Astrocyte (in vitro differentiated cells and primary cell): ENCODE data around the gene ENSA. TPM values are rescaled to one million over a fixed set of nuclear protein-coding genes. Genes with fewer than 3 reads are reported as not detected.

Experiments
- DNase-seq: peaks from one replicate; pipeline ENCODE4 v3.0.0-alpha.2; 2010; ENCODE audit warnings: low read depth
- FAIRE-seq: peaks from 2 replicates; lab custom pipeline; 2011; peaks lifted over from hg19 to GRCh38; lab: Jason Lieb, UNC
- H2AFZ ChIP-seq: 2 replicates; pipeline ENCODE4 v1.6.0; 2012; ENCODE audit warnings: low read depth, low read length, inconsistent platforms
- H3K27ac ChIP-seq: 2 replicates; pipeline ENCODE4 v1.5.1; 2011; ENCODE audit warnings: low read depth, low read length, inconsistent platforms
- H3K27me3 ChIP-seq: 2 replicates; pipeline ENCODE4 v1.6.0; 2011; ENCODE audit warnings: low read length, inconsistent platforms; ENCODE audit not compliant: insufficient read depth
- H3K36me3 ChIP-seq: 2 replicates; pipeline ENCODE4 v1.5.1; 2011; ENCODE audit warnings: low read length, inconsistent platforms; ENCODE audit not compliant: insufficient read depth
- H3K4me1 ChIP-seq: 2 replicates; pipeline ENCODE4 v1.5.1; 2011; ENCODE audit warnings: low read length, inconsistent platforms; ENCODE audit not compliant: insufficient read depth
- H3K4me2 ChIP-seq: 2 replicates; pipeline ENCODE4 v1.6.0; 2012; ENCODE audit warnings: low read length, inconsistent platforms
- H3K4me3 ChIP-seq: 2 replicates; pipeline ENCODE4 v1.5.1; 2011; ENCODE audit warnings: low read depth, mild to moderate bottlenecking, low read length, inconsistent platforms; ENCODE audit not compliant: insufficient read depth
- H3K79me2 ChIP-seq: 2 replicates; pipeline ENCODE4 v1.6.0; 2012; ENCODE audit warnings: mild to moderate bottlenecking, low read length, inconsistent platforms; ENCODE audit not compliant: insufficient read depth
- H3K9ac ChIP-seq: 2 replicates; pipeline ENCODE4 v1.6.0; 2012; ENCODE audit warnings: mild to moderate bottlenecking, low read length, inconsistent platforms
- H3K9me3 ChIP-seq: 2 replicates; pipeline ENCODE4 v1.5.1; 2012; ENCODE audit warnings: low read depth, mild to moderate bottlenecking, low read length, inconsistent platforms; ENCODE audit not compliant: insufficient read depth
- H4K20me1 ChIP-seq: 2 replicates; pipeline ENCODE4 v1.6.0; 2012; ENCODE audit warnings: low read length, inconsistent platforms; ENCODE audit not compliant: insufficient read depth
- H3K27ac Mint-ChIP-seq: one replicate; pipeline ENCODE4 v1.8.0; 2021; ENCODE audit warnings: mild to moderate bottlenecking, mixed read lengths; ENCODE audit not compliant: unreplicated experiment
- H3K27me3 Mint-ChIP-seq: one replicate; pipeline ENCODE4 v1.8.0; 2021; ENCODE audit warnings: low read depth, mixed read lengths; ENCODE audit not compliant: unreplicated experiment
- H3K36me3 Mint-ChIP-seq: one replicate; pipeline ENCODE4 v1.8.0; 2021; ENCODE audit warnings: low read depth, mixed read lengths; ENCODE audit not compliant: unreplicated experiment
- H3K4me1 Mint-ChIP-seq: one replicate; pipeline ENCODE4 v1.8.0; 2021; ENCODE audit warnings: low read depth, mixed read lengths; ENCODE audit not compliant: unreplicated experiment
- H3K4me3 Mint-ChIP-seq: one replicate; pipeline ENCODE4 v1.8.0; 2021; ENCODE audit warnings: mild to moderate bottlenecking, moderate library complexity, mixed read lengths; ENCODE audit not compliant: unreplicated experiment
- H3K9me3 Mint-ChIP-seq: one replicate; pipeline ENCODE4 v1.8.0; 2021; ENCODE audit warnings: mild to moderate bottlenecking, mixed read lengths; ENCODE audit not compliant: unreplicated experiment
- EZH2 ChIP-seq: IDR thresholded peaks from 2 replicates; pipeline ENCODE4 v1.6.1; 2012; ENCODE audit warnings: mild to moderate bottlenecking, low read length, inconsistent platforms; ENCODE audit not compliant: insufficient read depth
- total RNA-seq: library from RNA; stranded (reverse); gene quantifications from 2 replicates; pipeline ENCODE4 v1.2.1, GENCODE V29; 2021
- TF ChIP-seq, protein P1 (sequence below): IDR thresholded peaks from 2 replicates; pipeline ENCODE4 v1.5.1; 2011; ENCODE audit warnings: low read depth, mild to moderate bottlenecking, inconsistent platforms, low read length, moderate library complexity; ENCODE audit not compliant: insufficient read depth

The ENSA gene
- total RNA-seq, 1 donor from 2014 or later: 99.6 TPM

DNA sequence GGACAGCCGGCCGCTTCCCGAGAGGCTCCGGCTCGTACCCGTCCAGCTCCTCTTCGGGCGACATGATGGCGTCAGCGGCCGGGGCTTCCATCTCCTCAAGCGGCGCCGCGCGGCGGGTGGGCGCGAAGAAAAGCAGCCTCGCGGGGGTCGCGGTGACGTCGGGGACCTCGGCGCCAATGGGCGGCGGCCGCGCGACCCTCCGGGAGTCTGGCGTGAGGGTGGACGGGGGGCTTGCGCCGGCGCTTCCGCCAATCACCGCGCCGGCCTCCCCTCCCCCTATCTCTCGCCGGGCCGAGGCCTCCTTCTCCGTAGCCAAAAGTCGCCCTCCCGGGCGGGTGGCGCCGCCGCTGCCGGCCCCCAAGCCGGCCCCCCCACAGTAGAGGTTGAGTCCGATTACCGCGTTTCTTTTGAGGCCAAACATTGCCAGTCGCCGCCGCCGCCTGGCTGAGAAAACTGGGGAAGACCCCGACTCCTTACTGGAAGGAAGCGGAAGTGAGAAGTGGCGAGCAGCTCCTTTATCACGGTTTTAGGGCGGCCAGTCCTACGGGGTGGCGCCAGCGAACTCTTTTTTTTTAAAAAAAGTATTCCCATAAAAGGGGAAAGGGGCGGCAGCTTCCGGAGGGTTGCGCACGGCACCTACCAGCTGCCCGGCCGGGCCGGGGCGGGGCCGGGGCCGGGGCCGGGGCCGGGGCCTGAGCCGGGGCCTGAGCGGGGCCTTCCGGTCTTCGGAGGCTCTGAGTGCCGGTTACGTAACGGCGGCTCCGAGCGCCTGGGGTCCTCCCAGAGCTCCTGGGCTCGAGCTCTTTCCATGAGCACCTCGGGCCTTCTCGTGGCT lies 50.1 kb downstream of the ENSA start, which contains the start of gene MCL1:
MCL1 (minus strand) TSS at position 501 of the 835 bp plus-strand sequence; CDS start at position 421, 80 bp downstream.
- FAIRE-seq (no peak), DNase-seq (peak; percentile 92)
- Histone ChIP-seq H3K9me3 (no peaks in the 10 kb centered on the region), H2AFZ (peak within 1 kb of the TSS; percentile 48), H3K4me3 (peak within 1 kb of the TSS; percentile 98), H3K4me1 (peaks cover 24% of the 10 kb centered on the region), H3K27ac (peak within 1 kb of the TSS; percentile 98), H3K27me3 (no peaks in the 10 kb centered on the region), H3K9ac (peak within 1 kb of the TSS; percentile 98), H3K4me2 (peak within 1 kb of the TSS; percentile 96), H4K20me1 (peaks cover 47% of the 10 kb centered on the region), H3K79me2 (peaks cover 62% of the 10 kb centered on the region), H3K36me3 (peaks cover 40% of the 10 kb centered on the region)
- no peak for TF ChIP-seq EZH2
- TF ChIP-seq, protein P1, sequence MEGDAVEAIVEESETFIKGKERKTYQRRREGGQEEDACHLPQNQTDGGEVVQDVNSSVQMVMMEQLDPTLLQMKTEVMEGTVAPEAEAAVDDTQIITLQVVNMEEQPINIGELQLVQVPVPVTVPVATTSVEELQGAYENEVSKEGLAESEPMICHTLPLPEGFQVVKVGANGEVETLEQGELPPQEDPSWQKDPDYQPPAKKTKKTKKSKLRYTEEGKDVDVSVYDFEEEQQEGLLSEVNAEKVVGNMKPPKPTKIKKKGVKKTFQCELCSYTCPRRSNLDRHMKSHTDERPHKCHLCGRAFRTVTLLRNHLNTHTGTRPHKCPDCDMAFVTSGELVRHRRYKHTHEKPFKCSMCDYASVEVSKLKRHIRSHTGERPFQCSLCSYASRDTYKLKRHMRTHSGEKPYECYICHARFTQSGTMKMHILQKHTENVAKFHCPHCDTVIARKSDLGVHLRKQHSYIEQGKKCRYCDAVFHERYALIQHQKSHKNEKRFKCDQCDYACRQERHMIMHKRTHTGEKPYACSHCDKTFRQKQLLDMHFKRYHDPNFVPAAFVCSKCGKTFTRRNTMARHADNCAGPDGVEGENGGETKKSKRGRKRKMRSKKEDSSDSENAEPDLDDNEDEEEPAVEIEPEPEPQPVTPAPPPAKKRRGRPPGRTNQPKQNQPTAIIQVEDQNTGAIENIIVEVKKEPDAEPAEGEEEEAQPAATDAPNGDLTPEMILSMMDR: no peak
- peak within 1 kb of the TSS; percentile 100 for H3K4me3 Mint-ChIP-seq
- H3K4me1 Mint-ChIP-seq: peaks cover 2% of the 10 kb centered on the region
- H3K27me3 Mint-ChIP-seq: no peaks in the 10 kb centered on the region
- peak within 1 kb of the TSS; percentile 99 for H3K27ac Mint-ChIP-seq
- H3K9me3 Mint-ChIP-seq: no peaks in the 10 kb centered on the region
- peaks cover 41% of the 10 kb centered on the region for H3K36me3 Mint-ChIP-seq

DNA sequence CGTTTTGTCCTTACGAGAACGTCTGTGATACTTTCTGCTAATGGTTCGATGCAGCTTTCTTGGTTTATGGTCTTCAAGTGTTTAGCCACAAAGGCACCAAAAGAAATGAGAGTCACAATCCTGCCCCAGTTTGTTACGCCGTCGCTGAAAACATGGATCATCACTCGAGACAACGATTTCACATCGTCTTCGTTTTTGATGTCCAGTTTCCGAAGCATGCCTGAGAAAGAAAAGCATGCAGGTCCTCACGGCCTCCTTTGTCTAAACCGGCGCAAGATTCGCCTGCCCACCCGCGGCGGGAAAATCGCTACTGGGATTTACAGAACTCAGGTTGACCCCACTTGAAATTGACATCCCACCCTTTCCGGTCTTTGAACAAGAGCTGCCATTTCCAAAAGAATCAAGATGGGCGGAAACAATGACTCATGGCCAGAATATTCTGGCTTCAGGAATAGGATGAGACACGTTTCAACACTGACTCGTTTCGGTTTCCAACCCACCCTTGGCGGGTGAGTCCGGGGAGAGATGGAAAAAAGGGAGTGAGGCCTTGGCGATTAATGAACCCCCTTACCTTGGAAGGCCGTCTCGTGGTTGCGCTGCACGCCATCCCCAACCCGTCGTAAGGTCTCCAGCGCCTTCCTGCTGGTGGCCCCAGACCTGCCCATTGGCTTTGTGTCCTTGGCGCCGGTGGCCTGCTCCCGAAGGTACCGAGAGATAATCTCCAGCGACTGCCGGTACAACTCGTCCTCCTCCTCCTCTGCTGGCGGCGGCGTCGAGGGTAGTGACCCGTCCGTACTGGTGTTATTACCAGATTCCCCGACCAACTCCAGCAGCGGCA lies 50.9 kb downstream of the ENSA start:
- Mint-ChIP-seq H3K36me3 (peaks cover 47% of the 10 kb centered on the region), H3K27ac (peak overlapping the region; percentile 99), H3K9me3 (no peaks in the 10 kb centered on the region), H3K4me1 (peaks cover 4% of the 10 kb centered on the region), H3K27me3 (no peaks in the 10 kb centered on the region), H3K4me3 (peak overlapping the region; percentile 100)
- peak overlapping the region; percentile 98 for H3K4me3 ChIP-seq
- H4K20me1 ChIP-seq: peaks cover 54% of the 10 kb centered on the region
- TF ChIP-seq, protein P1: no peak
- TF ChIP-seq EZH2: no peak
- H2AFZ ChIP-seq: no peak overlapping the region
- FAIRE-seq (no peak), DNase-seq (peak; percentile 87)
- H3K4me1 ChIP-seq: peaks cover 27% of the 10 kb centered on the region
- no peaks in the 10 kb centered on the region for H3K27me3 ChIP-seq
- H3K79me2 ChIP-seq: peaks cover 69% of the 10 kb centered on the region
- peak overlapping the region; percentile 98 for H3K27ac ChIP-seq
- H3K9me3 ChIP-seq: no peaks in the 10 kb centered on the region
- H3K36me3 ChIP-seq: peaks cover 45% of the 10 kb centered on the region
- peak overlapping the region; percentile 98 for H3K9ac ChIP-seq
- H3K4me2 ChIP-seq: peak overlapping the region; percentile 96
